Natural killer cell (primary cell): ENCODE measurements around the gene NDUFB4. TPM values are rescaled to one million over a fixed set of nuclear protein-coding genes. Genes with fewer than 3 reads are reported as not detected.
"Not testable (repeated sequence)": the region's sequence is repeated elsewhere in the genome, so short reads cannot be mapped to it uniquely, and the experiment has no call there.

Source experiments
- ATAC-seq, 3 donors: fragments of 150-1000 bp in 2 of 3; fragments of 200-7000 bp in 1 of 3; cut with Tn5 transposase; 1 replicate in 1 of 3; 2 replicates in 2 of 3; pipeline ENCODE4 v1.10.0; 2021; ENCODE audit warnings: mild to moderate bottlenecking in 2 of 3, moderate library complexity in 2 of 3
- DNase-seq, 2 donors: peaks; one replicate each; pipeline versions ENCODE4 v3.0.0 to v3.0.0-alpha.2; 2013 to 2021; ENCODE audit warnings: mixed read lengths in 1 of 2
- H3K27ac ChIP-seq: one replicate; pipeline ENCODE4 v1.5.1; 2013; ENCODE audit warnings: mild to moderate bottlenecking, low read length
- H3K27me3 ChIP-seq: one replicate; pipeline ENCODE4 v1.6.1; 2013; ENCODE audit warnings: low read length; ENCODE audit not compliant: control insufficient read depth, insufficient read depth
- H3K36me3 ChIP-seq: one replicate; pipeline ENCODE4 v1.6.1; 2013; ENCODE audit warnings: low read length; ENCODE audit not compliant: control insufficient read depth, insufficient read depth
- H3K4me1 ChIP-seq: one replicate; pipeline ENCODE4 v1.6.1; 2013; ENCODE audit warnings: low read length; ENCODE audit not compliant: control insufficient read depth, insufficient read depth
- H3K4me3 ChIP-seq: one replicate; pipeline ENCODE4 v1.5.1; 2013; ENCODE audit warnings: low read length
- H3K9me3 ChIP-seq: one replicate; pipeline ENCODE4 v1.6.1; 2013; ENCODE audit warnings: low read length; ENCODE audit not compliant: control insufficient read depth, insufficient read depth
- H3K27ac Mint-ChIP-seq, 2 donors: one replicate each; pipeline ENCODE4 v1.8.0; 2022; ENCODE audit warnings: mild to moderate bottlenecking in 2 of 2, mixed read lengths in 2 of 2, moderate library complexity in 1 of 2
- H3K27me3 Mint-ChIP-seq, 2 donors: one replicate each; pipeline ENCODE4 v1.8.0; 2022; ENCODE audit warnings: low read depth in 2 of 2, mixed read lengths in 2 of 2
- H3K36me3 Mint-ChIP-seq: one replicate; pipeline ENCODE4 v1.8.0; 2022; ENCODE audit warnings: mixed read lengths
- H3K4me1 Mint-ChIP-seq, 2 donors: one replicate each; pipeline ENCODE4 v1.8.0; 2022; ENCODE audit warnings: mixed read lengths in 2 of 2
- H3K4me3 Mint-ChIP-seq: one replicate; pipeline ENCODE4 v1.8.0; 2022; ENCODE audit warnings: mild to moderate bottlenecking, moderate library complexity, mixed read lengths
- H3K9me3 Mint-ChIP-seq, 2 donors: one replicate each; pipeline ENCODE4 v1.8.0; 2022; ENCODE audit warnings: mixed read lengths in 2 of 2
- WGBS: methylation state at CpG from one replicate; pipeline ENCODE4 v1.1.7; 2013; ENCODE audit warnings: missing lambda C conversion rate; ENCODE audit not compliant: insufficient coverage; 5-methylcytosine and 5-hydroxymethylcytosine counted together
- intact Hi-C: fragments of 100-400 bp; cut with micrococcal nuclease; formaldehyde crosslinking; loops from one replicate; pipeline ENCODE4 v1.14.2; 2022
- total RNA-seq, 4 donors: library from RNA; stranded (reverse); fragments of 120-200 nt in 1 of 4; gene quantifications; one replicate each; pipeline versions ENCODE4 v1.2.3 to v1.2.4, GENCODE V29; 2013 to 2022
- TF ChIP-seq, protein P1 (sequence below): fragments of 200-600 bp; IDR thresholded peaks from one replicate; pipeline ENCODE4 v1.8.0; 2022; ENCODE audit warnings: antibody characterized with exemption

Gene NDUFB4
- total RNA-seq, 3 donors from 2014 or later (not counting 1 experiment from before 2014, with no cell fraction given), result 59.5 to 86.9 (median 65.2) TPM

GRCh38 chr3:120637851-120638559 lies 41.9 kb downstream of the NDUFB4 start:
- Histone ChIP-seq H3K27me3 (no peaks in the 10 kb centered on the region), H3K4me1 (no peaks in the 10 kb centered on the region), H3K27ac (no peak overlapping the region), H3K9me3 (no peaks in the 10 kb centered on the region), H3K4me3 (no peak overlapping the region), H3K36me3 (no peaks in the 10 kb centered on the region)
- intact Hi-C loops, result no loop called here
- no peak overlapping the region for H3K27ac Mint-ChIP-seq
- H3K4me1 Mint-ChIP-seq, result no peaks in the 10 kb centered on the region
- H3K9me3 Mint-ChIP-seq, result no peaks in the 10 kb centered on the region
- no peak for DNase-seq
- no peak overlapping the region for H3K4me3 Mint-ChIP-seq
- H3K27me3 Mint-ChIP-seq, result no peaks in the 10 kb centered on the region
- ATAC-seq, result no peak
- no peaks in the 10 kb centered on the region for H3K36me3 Mint-ChIP-seq
- TF ChIP-seq, protein P1, sequence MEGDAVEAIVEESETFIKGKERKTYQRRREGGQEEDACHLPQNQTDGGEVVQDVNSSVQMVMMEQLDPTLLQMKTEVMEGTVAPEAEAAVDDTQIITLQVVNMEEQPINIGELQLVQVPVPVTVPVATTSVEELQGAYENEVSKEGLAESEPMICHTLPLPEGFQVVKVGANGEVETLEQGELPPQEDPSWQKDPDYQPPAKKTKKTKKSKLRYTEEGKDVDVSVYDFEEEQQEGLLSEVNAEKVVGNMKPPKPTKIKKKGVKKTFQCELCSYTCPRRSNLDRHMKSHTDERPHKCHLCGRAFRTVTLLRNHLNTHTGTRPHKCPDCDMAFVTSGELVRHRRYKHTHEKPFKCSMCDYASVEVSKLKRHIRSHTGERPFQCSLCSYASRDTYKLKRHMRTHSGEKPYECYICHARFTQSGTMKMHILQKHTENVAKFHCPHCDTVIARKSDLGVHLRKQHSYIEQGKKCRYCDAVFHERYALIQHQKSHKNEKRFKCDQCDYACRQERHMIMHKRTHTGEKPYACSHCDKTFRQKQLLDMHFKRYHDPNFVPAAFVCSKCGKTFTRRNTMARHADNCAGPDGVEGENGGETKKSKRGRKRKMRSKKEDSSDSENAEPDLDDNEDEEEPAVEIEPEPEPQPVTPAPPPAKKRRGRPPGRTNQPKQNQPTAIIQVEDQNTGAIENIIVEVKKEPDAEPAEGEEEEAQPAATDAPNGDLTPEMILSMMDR, result no peak
- WGBS, result 83% methylated on average over 6 of the region's 6 CpGs

- H3K4me3 Mint-ChIP-seq, H3K27ac ChIP-seq, H3K27me3 ChIP-seq, H3K4me1 ChIP-seq, H3K9me3 Mint-ChIP-seq, ATAC-seq, H3K9me3 ChIP-seq, H3K27ac Mint-ChIP-seq, H3K4me3 ChIP-seq, H3K4me1 Mint-ChIP-seq, H3K36me3 Mint-ChIP-seq, intact Hi-C loops, H3K27me3 Mint-ChIP-seq, DNase-seq, H3K36me3 ChIP-seq: not testable (repeated sequence)
- 100% methylated on average over 3 of the region's 4 CpGs for WGBS
Measured at GRCh38 chr3:120638820-120639219, 42.7 kb downstream of the NDUFB4 start.

GRCh38 chr3:120640231-120640630 lies 44.1 kb downstream of the NDUFB4 start:
- Mint-ChIP-seq H3K36me3 (no peaks in the 10 kb centered on the region), H3K4me1 (no peaks in the 10 kb centered on the region), H3K4me3 (no peak overlapping the region), H3K27me3 (no peaks in the 10 kb centered on the region), H3K9me3 (no peaks in the 10 kb centered on the region), H3K27ac (no peak overlapping the region)
- Histone ChIP-seq H3K4me3 (no peak overlapping the region), H3K27ac (no peak overlapping the region), H3K27me3 (no peaks in the 10 kb centered on the region), H3K36me3 (no peaks in the 10 kb centered on the region), H3K4me1 (no peaks in the 10 kb centered on the region), H3K9me3 (no peaks in the 10 kb centered on the region)
- TF ChIP-seq, protein P1, result no peak
- no CpG with 5 or more reads among the region's 1 CpG for WGBS
- intact Hi-C loops, result no loop called here
- DNase-seq (no peak), ATAC-seq (no peak)

DNA sequence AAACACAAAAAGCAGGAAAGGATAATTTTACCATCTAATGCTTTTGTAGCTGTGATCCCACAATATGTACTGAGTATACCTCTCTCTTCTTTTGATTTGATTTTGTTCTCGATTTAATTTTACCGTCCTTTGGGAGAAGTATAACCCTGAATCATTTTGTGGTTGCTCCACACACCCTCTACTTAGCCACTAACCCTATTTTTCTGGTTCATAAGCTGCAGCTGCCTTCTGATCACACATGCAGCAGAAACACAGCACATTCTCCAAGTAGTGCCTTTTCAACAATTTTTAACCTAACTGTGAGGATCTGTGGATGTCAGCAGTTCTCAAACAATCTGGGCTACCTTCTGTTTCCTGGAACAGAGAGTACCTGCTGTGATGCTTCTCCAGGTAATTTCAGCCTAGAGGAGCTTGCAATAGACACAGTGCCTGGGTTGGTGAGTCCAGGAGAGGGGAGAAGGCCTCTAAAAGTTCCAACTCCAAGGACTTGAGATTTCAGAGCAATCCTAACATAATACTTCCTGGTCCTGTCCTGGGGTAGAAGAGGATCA lies 45.6 kb downstream of the NDUFB4 start:
- H3K27me3 Mint-ChIP-seq, result no peaks in the 10 kb centered on the region
- 86% methylated on average over 2 of the region's 2 CpGs for WGBS
- no peaks in the 10 kb centered on the region for H3K9me3 ChIP-seq
- no peaks in the 10 kb centered on the region for H3K4me1 Mint-ChIP-seq
- ATAC-seq (no peak), DNase-seq (no peak)
- no peak overlapping the region for H3K27ac Mint-ChIP-seq
- H3K4me3 ChIP-seq, result no peak overlapping the region
- no peak overlapping the region for H3K4me3 Mint-ChIP-seq
- no peaks in the 10 kb centered on the region for H3K27me3 ChIP-seq
- no peaks in the 10 kb centered on the region for H3K4me1 ChIP-seq
- TF ChIP-seq, protein P1, result no peak
- H3K36me3 ChIP-seq, result no peaks in the 10 kb centered on the region
- no peaks in the 10 kb centered on the region for H3K36me3 Mint-ChIP-seq
- H3K9me3 Mint-ChIP-seq, result no peaks in the 10 kb centered on the region
- H3K27ac ChIP-seq, result no peak overlapping the region
- intact Hi-C loops, result no loop called here
